NOMO-1 treated with dmso at 0.1 percent for 144 hours (cell line): ENCODE data around the gene GINS2.

Experiments used
- DNase-seq: peaks from one replicate; lab custom pipeline; 2025; ENCODE audit not compliant: unreplicated experiment; lab: John Stamatoyannopoulos, UW

GINS2 gene

GRCh38 chr16:85628265-85628556, 60.5 kb downstream of the GINS2 start:
- no peak for DNase-seq

GRCh38 chr16:85627526-85628264, 61.1 kb downstream of the GINS2 start:
- no peak for DNase-seq

- no peak for DNase-seq
These were observed 61.7 kb downstream of the GINS2 start for GRCh38 chr16:85627089-85627488.
